Measurements from ENCODE around the gene MMAB. TPM values are rescaled to one million over a fixed set of nuclear protein-coding genes. Genes with fewer than 3 reads are reported as not detected.
A peak's percentile ranks its signal among the peaks of the same experiment; 100 is the strongest.

Gene MMAB
- polyA plus RNA-seq, 4 donors = 23.9 to 95.9 (median 33.1) TPM

DNA sequence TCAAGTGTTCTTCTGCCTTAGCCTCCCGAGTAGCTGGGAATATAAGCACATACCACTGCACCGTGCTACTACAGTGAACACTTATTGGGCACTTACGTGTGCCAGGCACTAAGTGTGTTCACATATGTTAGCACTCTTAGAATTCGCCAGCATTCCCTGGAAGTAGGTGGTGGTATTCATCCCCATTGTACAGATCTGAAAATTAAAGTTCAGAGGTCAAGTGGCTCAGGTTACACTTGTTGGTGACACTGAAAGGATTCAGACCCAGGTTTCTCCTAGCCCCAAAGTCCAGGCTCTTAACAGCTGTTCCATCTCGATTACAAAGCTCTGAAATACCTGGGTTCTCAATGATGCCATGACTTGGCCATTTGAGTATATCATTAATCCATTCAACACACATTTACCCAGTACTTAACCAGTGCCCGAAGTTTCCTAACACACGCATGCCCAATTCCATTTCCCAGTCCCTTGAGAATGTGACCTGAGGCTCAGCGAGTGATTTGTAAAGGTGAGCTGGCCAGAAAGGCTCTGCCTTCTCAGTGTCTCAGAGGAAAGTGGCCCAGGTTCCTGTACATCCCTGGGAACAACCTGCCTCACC lies 5.1 kb upstream of the MMAB start:
- Histone ChIP-seq H3K4me1 (ENCODE audit: control insufficient read depth in 3 of 3, insufficient read depth in 2 of 3, low read depth in 1 of 3, low read length in 2 of 3) (peaks cover 0 to 6% (median 0%) of the 10 kb centered on the region in 3 donors), H3K27ac (ENCODE audit: low read depth in 1 of 3, low read length in 2 of 3) (no peak overlapping the region), H3K36me3 (ENCODE audit: control insufficient read depth in 3 of 3, insufficient read depth in 2 of 3, low read depth in 1 of 3, low read length in 3 of 3) (peaks cover 6 to 52% (median 14%) of the 10 kb centered on the region in 3 donors), H3K9me3 (ENCODE audit: control insufficient read depth in 2 of 2, insufficient read depth in 1 of 2, low read depth in 1 of 2, low read length in 1 of 2) (no peaks in the 10 kb centered on the region), H3K4me3 (ENCODE audit: low read depth in 1 of 3, low read length in 3 of 3) (no peak overlapping the region), H3K27me3 (ENCODE audit: control insufficient read depth in 3 of 3, insufficient read depth in 3 of 3, low read length in 3 of 3) (no peaks in the 10 kb centered on the region)
- 83 to 89% (median 86%) methylated on average over 8 of the region's 8 CpGs for WGBS, 3 donors
- FAIRE-seq = no peak
- no peak for DNase-seq

DNA sequence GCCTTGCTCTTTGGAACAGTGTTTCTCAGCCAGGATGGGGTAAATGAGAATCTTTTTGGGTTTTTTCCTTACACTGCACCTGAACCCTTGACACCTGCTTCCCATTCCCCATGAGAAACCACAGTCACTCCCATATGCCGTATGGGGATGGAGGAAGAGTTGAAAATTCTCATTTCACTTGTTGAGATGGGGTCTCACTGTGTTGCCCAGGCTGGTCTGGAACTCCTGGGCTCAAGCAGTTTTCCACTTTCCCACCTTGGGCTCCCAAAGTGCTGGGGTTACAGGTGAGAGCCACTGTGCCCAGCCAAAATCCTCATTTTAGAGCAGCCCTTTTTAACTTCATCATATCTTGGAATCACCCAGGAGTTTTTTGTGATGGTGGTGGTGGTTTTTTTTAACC lies 4.0 kb upstream of the MMAB start:
- H3K4me3 ChIP-seq (ENCODE audit: low read depth in 1 of 3, low read length in 3 of 3) = no peak overlapping the region
- DNase-seq (no peak), FAIRE-seq (no peak)
- H3K27me3 ChIP-seq (ENCODE audit: control insufficient read depth in 3 of 3, insufficient read depth in 3 of 3, low read length in 3 of 3) = no peaks in the 10 kb centered on the region
- H3K27ac ChIP-seq (ENCODE audit: low read depth in 1 of 3, low read length in 2 of 3) = no peak overlapping the region
- H3K36me3 ChIP-seq (ENCODE audit: control insufficient read depth in 3 of 3, insufficient read depth in 2 of 3, low read depth in 1 of 3, low read length in 3 of 3) = peaks cover 3 to 49% (median 14%) of the 10 kb centered on the region in 3 donors
- peaks cover 0 to 11% (median 4%) of the 10 kb centered on the region in 3 donors for H3K4me1 ChIP-seq (ENCODE audit: control insufficient read depth in 3 of 3, insufficient read depth in 2 of 3, low read depth in 1 of 3, low read length in 2 of 3)
- no peaks in the 10 kb centered on the region for H3K9me3 ChIP-seq (ENCODE audit: control insufficient read depth in 2 of 2, insufficient read depth in 1 of 2, low read depth in 1 of 2, low read length in 1 of 2)
- 85 to 100% (median 96%) methylated on average over 1 of the region's 1 CpG for WGBS, 3 donors

DNA sequence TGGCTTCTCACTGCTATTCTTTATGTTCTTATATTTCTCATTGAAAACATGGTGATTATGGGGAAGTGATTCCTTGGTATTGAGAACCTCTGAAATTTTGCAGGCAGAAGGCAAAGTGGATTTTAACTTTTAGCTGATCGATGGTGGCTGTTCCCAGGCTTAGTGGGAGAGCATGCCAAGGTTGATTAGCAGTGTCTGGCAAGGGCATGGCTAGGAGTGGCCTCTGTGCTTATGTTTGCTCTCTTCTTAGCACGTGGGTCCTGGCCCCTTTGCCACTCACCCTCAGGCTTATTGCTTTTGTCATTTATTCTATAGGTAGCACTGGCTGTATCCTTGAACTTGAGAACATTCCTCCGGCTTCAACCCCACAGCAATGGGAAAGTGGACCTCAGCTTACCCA lies 2.4 kb upstream of the MMAB start:
- Histone ChIP-seq H3K27ac (ENCODE audit: low read depth in 1 of 3, low read length in 2 of 3) (no peak overlapping the region), H3K4me3 (ENCODE audit: low read depth in 1 of 3, low read length in 3 of 3) (no peak overlapping the region), H3K36me3 (ENCODE audit: control insufficient read depth in 3 of 3, insufficient read depth in 2 of 3, low read depth in 1 of 3, low read length in 3 of 3) (peaks cover 3 to 42% (median 11%) of the 10 kb centered on the region in 3 donors), H3K27me3 (ENCODE audit: control insufficient read depth in 3 of 3, insufficient read depth in 3 of 3, low read length in 3 of 3) (no peaks in the 10 kb centered on the region), H3K4me1 (ENCODE audit: control insufficient read depth in 3 of 3, insufficient read depth in 2 of 3, low read depth in 1 of 3, low read length in 2 of 3) (peaks cover 0 to 13% (median 4%) of the 10 kb centered on the region in 3 donors), H3K9me3 (ENCODE audit: control insufficient read depth in 2 of 2, insufficient read depth in 1 of 2, low read depth in 1 of 2, low read length in 1 of 2) (no peaks in the 10 kb centered on the region)
- DNase-seq (no peak), FAIRE-seq (no peak)
- 74 to 87% (median 81%) methylated on average over 3 of the region's 3 CpGs for WGBS, 3 donors

DNA sequence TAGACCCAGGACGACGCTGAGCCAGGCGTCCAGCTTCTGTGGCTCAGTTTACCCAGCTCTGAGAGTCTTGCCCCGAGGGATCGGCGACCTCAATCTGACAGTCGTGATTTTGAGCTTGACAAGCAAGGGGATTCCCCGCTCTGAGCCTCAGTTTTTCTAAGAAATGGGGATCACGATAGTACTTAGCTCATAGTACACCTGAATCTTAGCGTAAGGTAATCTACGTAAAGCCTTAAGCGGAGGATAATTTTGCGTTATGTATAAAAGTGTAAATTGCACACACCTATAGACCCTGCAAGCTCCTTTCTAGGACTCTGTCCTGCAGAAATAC lies 575 bp upstream of the MMAB start:
- no peak for FAIRE-seq
- Histone ChIP-seq H3K27ac (ENCODE audit: low read depth in 1 of 3, low read length in 2 of 3) (peak overlapping the region in 1 of 3 donors; percentile 32), H3K36me3 (ENCODE audit: control insufficient read depth in 3 of 3, insufficient read depth in 2 of 3, low read depth in 1 of 3, low read length in 3 of 3) (peaks cover 3 to 36% (median 7%) of the 10 kb centered on the region in 3 donors)

DNA sequence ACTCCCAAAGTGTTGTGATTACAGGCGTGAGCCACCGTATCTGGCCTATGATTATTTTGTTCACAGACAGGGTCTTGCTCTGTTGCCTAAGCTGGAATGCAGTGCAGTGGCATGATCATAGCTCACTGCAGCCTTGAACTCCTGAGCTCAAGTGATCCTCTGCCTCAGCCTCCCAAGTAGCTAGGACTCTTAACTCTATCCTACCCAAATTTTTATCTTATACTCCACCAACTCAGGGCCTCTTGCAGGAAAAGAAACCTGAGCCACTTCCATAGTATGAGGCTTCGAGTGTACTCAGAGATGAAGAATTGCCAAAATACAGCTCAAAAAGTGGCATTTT lies 828 bp downstream of the MMAB start:
- Histone ChIP-seq H3K4me3 (ENCODE audit: low read depth in 1 of 3, low read length in 3 of 3) (peak overlapping the region in 1 of 3 donors; percentile 65), H3K9me3 (ENCODE audit: control insufficient read depth in 2 of 2, insufficient read depth in 1 of 2, low read depth in 1 of 2, low read length in 1 of 2) (no peaks in the 10 kb centered on the region), H3K27ac (ENCODE audit: low read depth in 1 of 3, low read length in 2 of 3) (peak overlapping the region in 1 of 3 donors; percentile 78), H3K4me1 (ENCODE audit: control insufficient read depth in 3 of 3, insufficient read depth in 2 of 3, low read depth in 1 of 3, low read length in 2 of 3) (peaks cover 0 to 13% (median 4%) of the 10 kb centered on the region in 3 donors), H3K36me3 (ENCODE audit: control insufficient read depth in 3 of 3, insufficient read depth in 2 of 3, low read depth in 1 of 3, low read length in 3 of 3) (peaks cover 0 to 40% (median 4%) of the 10 kb centered on the region in 3 donors), H3K27me3 (ENCODE audit: control insufficient read depth in 3 of 3, insufficient read depth in 3 of 3, low read length in 3 of 3) (no peaks in the 10 kb centered on the region)
- 75 to 78% (median 77%) methylated on average over 3 of the region's 3 CpGs for WGBS, 3 donors
- FAIRE-seq (no peak), DNase-seq (no peak)

More for the DNA sequence above, 575 bp upstream of the MMAB start:
- Histone ChIP-seq H3K4me3 (ENCODE audit: low read depth in 1 of 3, low read length in 3 of 3) (peak overlapping the region; percentile 73 to 81 (median 79)), H3K27me3 (ENCODE audit: control insufficient read depth in 3 of 3, insufficient read depth in 3 of 3, low read length in 3 of 3) (no peaks in the 10 kb centered on the region), H3K4me1 (ENCODE audit: control insufficient read depth in 3 of 3, insufficient read depth in 2 of 3, low read depth in 1 of 3, low read length in 2 of 3) (peaks cover 0 to 13% (median 4%) of the 10 kb centered on the region in 3 donors), H3K9me3 (ENCODE audit: control insufficient read depth in 2 of 2, insufficient read depth in 1 of 2, low read depth in 1 of 2, low read length in 1 of 2) (no peaks in the 10 kb centered on the region)
- DNase-seq = no peak
- 1% methylated on average over 13 of the region's 13 CpGs for WGBS, 3 donors

DNA sequence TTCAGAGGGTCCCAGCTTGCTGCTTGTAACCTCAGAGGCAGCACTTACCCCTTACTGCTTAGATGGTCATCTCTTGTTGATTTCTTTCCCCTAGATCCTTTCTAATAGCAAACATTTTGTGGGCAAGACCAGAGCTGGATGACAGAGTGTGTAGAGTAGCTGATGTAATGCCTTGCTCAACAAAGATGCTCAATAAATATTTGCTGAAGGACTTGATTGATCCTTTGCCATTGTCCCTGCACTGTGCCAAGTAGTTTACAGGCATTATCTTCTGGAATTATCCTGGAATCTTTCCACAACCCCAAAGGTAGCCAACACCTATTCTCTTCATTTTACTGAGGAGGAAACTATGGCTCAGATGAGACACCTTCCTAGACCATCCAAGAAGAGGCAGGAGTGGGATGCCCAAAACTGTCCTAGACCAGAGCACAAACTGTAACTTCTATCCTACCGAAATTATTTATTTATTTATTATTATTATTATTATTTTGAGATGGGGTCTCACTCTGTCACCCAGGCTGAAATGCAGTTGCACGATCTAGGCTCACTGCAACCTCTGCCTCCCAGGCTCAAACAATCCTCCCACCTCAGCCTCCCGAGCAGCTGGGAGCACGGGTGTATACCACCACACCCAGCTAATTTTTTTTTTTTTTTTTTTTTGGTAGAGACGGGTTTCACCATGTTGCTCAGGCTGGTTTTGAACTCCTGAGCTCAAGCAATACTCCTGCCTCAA lies 1.4 kb downstream of the MMAB start:
- WGBS, 3 donors = 59 to 89% (median 78%) methylated on average over 5 of the region's 5 CpGs
- Histone ChIP-seq H3K4me1 (ENCODE audit: control insufficient read depth in 3 of 3, insufficient read depth in 2 of 3, low read depth in 1 of 3, low read length in 2 of 3) (peaks cover 0 to 13% (median 4%) of the 10 kb centered on the region in 3 donors), H3K27ac (ENCODE audit: low read depth in 1 of 3, low read length in 2 of 3) (no peak overlapping the region), H3K36me3 (ENCODE audit: control insufficient read depth in 3 of 3, insufficient read depth in 2 of 3, low read depth in 1 of 3, low read length in 3 of 3) (peaks cover 0 to 39% (median 6%) of the 10 kb centered on the region in 3 donors), H3K9me3 (ENCODE audit: control insufficient read depth in 2 of 2, insufficient read depth in 1 of 2, low read depth in 1 of 2, low read length in 1 of 2) (no peaks in the 10 kb centered on the region), H3K27me3 (ENCODE audit: control insufficient read depth in 3 of 3, insufficient read depth in 3 of 3, low read length in 3 of 3) (no peaks in the 10 kb centered on the region), H3K4me3 (ENCODE audit: low read depth in 1 of 3, low read length in 3 of 3) (no peak overlapping the region)
- DNase-seq (no peak), FAIRE-seq (no peak)

DNA sequence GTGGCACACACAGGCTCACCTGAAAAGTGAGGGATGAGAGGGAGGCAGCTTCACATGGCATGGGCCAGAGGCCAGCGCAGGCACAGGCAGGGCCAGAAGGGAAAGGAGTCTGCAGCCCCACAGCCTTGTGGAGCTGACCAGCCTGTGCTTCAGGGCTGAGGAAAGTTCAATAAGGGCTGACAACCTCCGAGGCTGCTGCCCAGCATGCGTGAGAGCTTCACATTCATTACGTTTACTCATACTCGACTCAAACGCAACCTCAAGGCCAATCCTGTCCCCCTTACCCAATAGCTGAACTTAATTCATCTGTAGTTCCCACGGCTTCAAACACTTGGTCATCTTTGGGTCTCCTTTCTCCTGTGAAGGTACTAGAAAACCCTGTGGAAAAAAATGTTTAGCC lies 4.8 kb downstream of the MMAB start:
- peaks cover 0 to 7% (median 4%) of the 10 kb centered on the region in 3 donors for H3K4me1 ChIP-seq (ENCODE audit: control insufficient read depth in 3 of 3, insufficient read depth in 2 of 3, low read depth in 1 of 3, low read length in 2 of 3)
- no peak for DNase-seq
- WGBS, 3 donors = 89 to 91% (median 90%) methylated on average over 7 of the region's 7 CpGs
- H3K36me3 ChIP-seq (ENCODE audit: control insufficient read depth in 3 of 3, insufficient read depth in 2 of 3, low read depth in 1 of 3, low read length in 3 of 3) = peaks cover 2 to 64% (median 6%) of the 10 kb centered on the region in 3 donors
- no peaks in the 10 kb centered on the region for H3K9me3 ChIP-seq (ENCODE audit: control insufficient read depth in 2 of 2, insufficient read depth in 1 of 2, low read depth in 1 of 2, low read length in 1 of 2)
- H3K4me3 ChIP-seq (ENCODE audit: low read depth in 1 of 3, low read length in 3 of 3) = no peak overlapping the region
- FAIRE-seq = no peak
- H3K27ac ChIP-seq (ENCODE audit: low read depth in 1 of 3, low read length in 2 of 3) = no peak overlapping the region
- no peaks in the 10 kb centered on the region for H3K27me3 ChIP-seq (ENCODE audit: control insufficient read depth in 3 of 3, insufficient read depth in 3 of 3, low read length in 3 of 3)

DNA sequence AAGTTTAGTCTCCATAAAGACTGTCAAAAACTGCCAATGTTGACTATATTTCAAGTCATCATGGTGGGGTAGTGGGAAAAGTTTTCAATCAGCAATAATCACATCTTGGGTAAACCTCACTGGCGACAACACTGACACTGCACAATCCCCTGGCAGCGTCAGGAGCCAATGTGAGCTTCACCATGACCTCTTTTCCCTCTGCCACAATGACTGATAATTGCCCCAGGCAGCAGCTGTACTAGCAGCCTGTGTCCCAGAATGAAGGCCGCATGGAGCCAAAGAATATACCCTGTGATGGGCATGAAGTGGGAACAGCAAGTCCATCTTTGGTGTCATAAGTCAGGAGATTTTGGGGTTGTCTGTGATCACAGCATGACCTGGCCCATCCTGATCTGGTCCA lies 5.3 kb downstream of the MMAB start:
- Histone ChIP-seq H3K36me3 (ENCODE audit: control insufficient read depth in 3 of 3, insufficient read depth in 2 of 3, low read depth in 1 of 3, low read length in 3 of 3) (peaks cover 2 to 70% (median 6%) of the 10 kb centered on the region in 3 donors), H3K4me1 (ENCODE audit: control insufficient read depth in 3 of 3, insufficient read depth in 2 of 3, low read depth in 1 of 3, low read length in 2 of 3) (peaks cover 0 to 7% (median 4%) of the 10 kb centered on the region in 3 donors), H3K9me3 (ENCODE audit: control insufficient read depth in 2 of 2, insufficient read depth in 1 of 2, low read depth in 1 of 2, low read length in 1 of 2) (no peaks in the 10 kb centered on the region), H3K27ac (ENCODE audit: low read depth in 1 of 3, low read length in 2 of 3) (no peak overlapping the region), H3K4me3 (ENCODE audit: low read depth in 1 of 3, low read length in 3 of 3) (no peak overlapping the region), H3K27me3 (ENCODE audit: control insufficient read depth in 3 of 3, insufficient read depth in 3 of 3, low read length in 3 of 3) (no peaks in the 10 kb centered on the region)
- FAIRE-seq = no peak
- 86 to 90% (median 88%) methylated on average over 3 of the region's 3 CpGs for WGBS, 3 donors
- no peak for DNase-seq

All from small intestine (tissue), 7 donors.